Lower leg skin (tissue), 4 donors: ENCODE measurements around the gene BMP2K. TPM values are rescaled to one million over a fixed set of nuclear protein-coding genes. Genes with fewer than 3 reads are reported as not detected.
"Not testable (repeated sequence)": the region's sequence is repeated elsewhere in the genome, so short reads cannot be mapped to it uniquely, and the experiment has no call there.

Source experiments
- DNase-seq, 2 donors: peaks; one replicate each; pipeline ENCODE4 v3.0.0-alpha.2; 2019; ENCODE audit warnings: low spot score in 2 of 2
- H3K4me3 ChIP-seq: fragments of 200-600 bp; sonication (generic); 2 replicates; pipeline ENCODE4 v1.5.1; 2017; ENCODE audit warnings: mild to moderate bottlenecking, low read depth; ENCODE audit not compliant: poor library complexity, severe bottlenecking
- POLR2A ChIP-seq, 2 donors: fragments of 450-650 bp; IDR thresholded peaks; one replicate each; pipeline ENCODE4 v1.6.1; 2016 to 2017; ENCODE audit warnings: antibody characterized with exemption in 2 of 2, mild to moderate bottlenecking in 1 of 2, moderate library complexity in 1 of 2
- WGBS, 2 donors: methylation state at CpG; one replicate each; pipeline ENCODE4 v1.1.5; 2018; 5-methylcytosine and 5-hydroxymethylcytosine counted together
- intact Hi-C: fragments of 100-400 bp; cut with DNase I; formaldehyde crosslinking; loops from one replicate; pipeline ENCODE4 v1.15.0; 2023; ENCODE audit warnings: low total_unique reads
- total RNA-seq, 4 donors: library from RNA; depleted of rRNA; stranded (reverse); fragments of >200 nt; gene quantifications; one replicate each; pipeline ENCODE4 v1.1.0, GENCODE V29; 2016
- TF ChIP-seq, protein P1 (sequence below), 3 donors: fragments of 450-650 bp; IDR thresholded peaks; one replicate each; pipeline ENCODE4 v1.5.1; 2016; ENCODE audit warnings: antibody characterized with exemption in 3 of 3, mild to moderate bottlenecking in 3 of 3, moderate library complexity in 2 of 3

BMP2K gene
- total RNA-seq, 4 donors from 2014 or later: 19.0 to 31.4 (median 25.8) TPM

DNA sequence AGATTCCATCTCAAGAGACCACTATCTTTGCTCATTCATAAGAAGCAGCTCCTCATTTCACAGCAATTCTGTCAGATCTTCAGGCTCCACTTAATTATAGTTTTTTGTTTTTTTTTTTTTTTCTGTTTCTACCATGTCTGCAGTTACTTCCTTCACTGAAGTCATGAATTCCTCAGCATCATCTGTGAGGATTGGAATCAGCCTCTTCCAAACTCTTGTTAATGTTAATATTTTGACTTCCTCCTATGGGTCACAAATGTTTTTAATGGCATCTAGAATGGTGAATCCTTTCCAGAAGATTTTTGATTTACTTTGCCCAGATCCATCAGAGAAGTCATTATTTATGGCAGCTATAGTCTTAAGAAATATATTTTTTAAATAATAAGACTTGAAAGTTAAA, 53.1 kb downstream of the BMP2K start:
- no peak for DNase-seq
- intact Hi-C loops: no loop called here
- H3K4me3 ChIP-seq: no peak overlapping the region
- TF ChIP-seq, protein P1, sequence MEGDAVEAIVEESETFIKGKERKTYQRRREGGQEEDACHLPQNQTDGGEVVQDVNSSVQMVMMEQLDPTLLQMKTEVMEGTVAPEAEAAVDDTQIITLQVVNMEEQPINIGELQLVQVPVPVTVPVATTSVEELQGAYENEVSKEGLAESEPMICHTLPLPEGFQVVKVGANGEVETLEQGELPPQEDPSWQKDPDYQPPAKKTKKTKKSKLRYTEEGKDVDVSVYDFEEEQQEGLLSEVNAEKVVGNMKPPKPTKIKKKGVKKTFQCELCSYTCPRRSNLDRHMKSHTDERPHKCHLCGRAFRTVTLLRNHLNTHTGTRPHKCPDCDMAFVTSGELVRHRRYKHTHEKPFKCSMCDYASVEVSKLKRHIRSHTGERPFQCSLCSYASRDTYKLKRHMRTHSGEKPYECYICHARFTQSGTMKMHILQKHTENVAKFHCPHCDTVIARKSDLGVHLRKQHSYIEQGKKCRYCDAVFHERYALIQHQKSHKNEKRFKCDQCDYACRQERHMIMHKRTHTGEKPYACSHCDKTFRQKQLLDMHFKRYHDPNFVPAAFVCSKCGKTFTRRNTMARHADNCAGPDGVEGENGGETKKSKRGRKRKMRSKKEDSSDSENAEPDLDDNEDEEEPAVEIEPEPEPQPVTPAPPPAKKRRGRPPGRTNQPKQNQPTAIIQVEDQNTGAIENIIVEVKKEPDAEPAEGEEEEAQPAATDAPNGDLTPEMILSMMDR (IDR thresholded peaks at IDR 0.05): no peak
- no peak for TF ChIP-seq POLR2A (IDR thresholded peaks at IDR 0.05)

DNA sequence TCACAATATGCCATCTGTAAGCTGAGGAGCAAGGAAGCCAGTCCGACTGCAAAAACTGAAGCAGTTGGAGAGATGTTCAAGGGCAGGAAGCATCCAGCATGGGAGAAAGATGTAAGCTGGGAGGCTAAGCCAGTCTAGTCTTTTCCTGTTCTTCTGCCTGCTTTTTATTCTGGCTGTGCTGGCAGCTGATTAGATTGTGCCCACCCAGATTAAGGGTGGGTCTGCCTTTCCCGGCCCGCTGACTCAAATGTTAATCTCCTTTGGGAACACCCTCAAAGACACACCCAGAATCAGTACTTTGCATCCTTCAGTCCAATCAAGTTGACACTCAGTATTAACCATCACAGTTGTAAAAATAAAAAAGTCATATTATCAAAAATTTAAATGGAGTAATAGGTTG, 63.5 kb downstream of the BMP2K start:
- H3K4me3 ChIP-seq, intact Hi-C loops, DNase-seq: not testable (repeated sequence)
- 70 to 71% methylated on average over 3 of the region's 3 CpGs for WGBS, 2 donors

DNA sequence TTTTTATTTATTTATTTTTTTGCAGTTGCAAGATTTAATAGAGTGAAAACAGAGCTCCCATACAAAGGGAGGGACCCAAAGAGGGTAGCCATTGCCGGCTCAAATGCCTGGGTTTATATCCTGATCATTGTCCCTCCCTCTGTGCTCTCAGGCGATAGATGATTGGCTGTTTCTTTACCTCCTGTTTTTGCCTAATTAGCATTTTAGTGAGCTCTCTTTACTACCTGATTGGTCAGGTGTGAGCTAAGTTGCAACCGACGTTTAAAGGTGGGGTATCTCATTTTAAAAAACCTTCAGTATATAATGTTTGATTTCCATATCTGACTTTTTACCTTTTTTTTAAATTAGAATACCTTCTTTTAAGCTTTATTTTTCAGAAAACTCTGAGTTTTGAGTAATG, 64.1 kb downstream of the BMP2K start:
- DNase-seq, intact Hi-C loops, H3K4me3 ChIP-seq: not testable (repeated sequence)
- 94 to 96% methylated on average over 4 of the region's 4 CpGs for WGBS, 2 donors

DNA sequence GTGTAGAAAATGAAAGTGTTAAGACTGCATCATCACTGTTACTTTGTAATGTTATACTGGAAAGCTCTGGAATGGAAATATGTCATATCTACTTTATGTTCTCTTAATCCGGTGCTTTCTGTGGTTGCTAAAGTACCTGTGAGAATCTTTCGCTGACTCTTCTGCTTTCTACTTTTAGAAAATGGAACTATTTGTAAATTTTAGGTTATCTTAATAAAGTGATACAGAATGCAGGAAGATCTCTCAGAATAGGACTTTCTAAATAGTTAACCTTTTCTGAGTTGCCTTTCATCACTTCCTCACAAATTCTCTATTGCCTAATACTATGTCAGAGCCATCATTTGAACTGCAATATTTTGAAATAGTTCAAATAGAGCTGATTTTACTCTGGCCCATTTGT, 69.3 kb downstream of the BMP2K start:
- WGBS, 2 donors: 85 to 87% methylated on average over 2 of the region's 2 CpGs
- no peak overlapping the region for H3K4me3 ChIP-seq
- DNase-seq: no peak
- TF ChIP-seq, protein P1 (IDR thresholded peaks at IDR 0.05): no peak
- TF ChIP-seq POLR2A (IDR thresholded peaks at IDR 0.05): no peak
- intact Hi-C loops: no loop called here

DNA sequence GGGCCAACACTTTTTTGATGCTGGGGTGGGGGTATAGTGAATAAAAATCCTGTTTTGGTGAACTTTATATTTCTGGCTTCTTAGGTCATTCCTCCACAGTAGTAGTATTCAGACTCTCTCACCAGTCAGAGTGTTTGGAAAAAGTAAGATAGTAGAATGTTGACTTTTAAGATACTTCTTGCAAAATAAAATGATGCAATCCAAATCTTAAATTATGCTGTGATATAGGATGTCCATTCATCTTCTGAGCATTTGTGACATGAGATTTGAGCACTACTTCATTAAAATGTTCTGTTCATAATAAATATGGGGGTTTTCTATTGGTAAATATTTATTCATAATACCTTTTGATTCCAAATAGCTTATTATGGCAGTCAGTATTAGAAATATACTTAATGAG, 70.1 kb downstream of the BMP2K start:
- H3K4me3 ChIP-seq: no peak overlapping the region
- intact Hi-C loops: no loop called here
- no peak for DNase-seq
- TF ChIP-seq, protein P1 (IDR thresholded peaks at IDR 0.05): no peak

DNA sequence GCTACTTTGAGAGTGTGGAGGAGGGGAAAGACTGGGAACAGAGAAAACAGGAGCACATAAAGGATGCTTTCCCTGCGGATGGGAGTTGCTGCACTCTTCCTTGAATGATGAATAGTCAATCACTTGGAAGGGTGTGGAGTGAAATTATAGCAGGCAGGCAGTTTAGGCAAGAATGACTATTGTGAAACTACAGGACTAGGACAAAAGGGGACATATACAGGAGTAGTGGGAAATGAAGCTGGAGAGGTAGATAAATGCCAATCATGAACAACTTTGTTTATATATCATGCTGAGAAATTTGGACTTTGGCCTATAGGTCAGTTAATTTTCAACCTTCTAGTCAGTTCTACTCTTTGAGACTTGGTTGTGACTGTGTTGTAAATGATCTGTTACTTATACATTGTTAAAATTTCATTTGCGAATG, 86.2 kb downstream of the BMP2K start:
- 93 to 99% methylated on average over 2 of the region's 2 CpGs for WGBS, 2 donors
- no peak overlapping the region for H3K4me3 ChIP-seq
- no peak for TF ChIP-seq POLR2A (IDR thresholded peaks at IDR 0.05)
- TF ChIP-seq, protein P1 (IDR thresholded peaks at IDR 0.05): no peak
- DNase-seq: no peak
- intact Hi-C loops: no loop called here

DNA sequence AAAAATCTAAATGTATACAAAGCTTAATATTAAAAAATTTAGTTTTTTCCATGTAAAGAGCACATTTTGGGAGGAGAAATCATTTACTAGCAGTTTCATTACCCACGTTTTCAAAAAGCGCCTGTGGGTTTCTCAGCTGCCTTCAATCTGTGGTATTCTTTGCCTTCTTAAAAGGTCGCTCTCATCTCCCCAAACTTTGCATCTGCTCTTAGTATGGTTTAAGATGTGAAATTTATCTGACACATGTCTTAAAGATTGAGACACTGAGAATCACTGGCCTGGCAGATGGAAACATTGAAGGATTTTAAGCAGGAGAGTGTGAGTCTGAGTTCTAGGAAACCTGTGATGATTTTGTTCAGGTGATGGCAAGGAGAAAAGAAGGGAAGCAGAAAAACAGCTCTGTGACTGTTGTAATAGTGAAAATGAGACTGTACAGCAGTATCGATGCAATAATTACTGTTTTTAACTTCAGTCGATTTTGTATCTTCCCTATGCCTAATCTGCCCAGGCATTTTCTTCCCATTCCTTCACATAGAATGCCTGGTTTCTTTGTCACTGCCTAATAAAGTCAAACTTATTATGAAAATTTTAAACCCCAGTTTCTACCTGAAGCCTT, 87.2 kb downstream of the BMP2K start:
- DNase-seq: no peak
- WGBS, 2 donors: 68 to 84% methylated on average over 5 of the region's 5 CpGs
- intact Hi-C loops: no loop called here
- H3K4me3 ChIP-seq: no peak overlapping the region
- TF ChIP-seq, protein P1 (IDR thresholded peaks at IDR 0.05): no peak
- TF ChIP-seq POLR2A (IDR thresholded peaks at IDR 0.05): no peak
